Spleen (tissue), 11 donors: ENCODE data around the gene ESD. TPM values are rescaled to one million over a fixed set of nuclear protein-coding genes. Genes with fewer than 3 reads are reported as not detected.
"Not testable (repeated sequence)": the region's sequence is repeated elsewhere in the genome, so short reads cannot be mapped to it uniquely, and the experiment has no call there.

ENCODE experiments used
- DNase-seq: peaks from one replicate; pipeline ENCODE4 v3.0.0-alpha.2; 2020
- H3K27ac ChIP-seq, 8 donors: fragments of 200-600 bp; sonication (generic) in 7 of 8; 1 replicate in 4 of 8; 2 replicates in 4 of 8; pipeline versions ENCODE4 v1.5.0 to v1.8.0; 2016 to 2021; ENCODE audit warnings: inconsistent platforms in 4 of 8, mild to moderate bottlenecking in 4 of 8, moderate library complexity in 1 of 8
- H3K27me3 ChIP-seq, 7 donors: fragments of 200-600 bp; sonication (generic) in 6 of 7; replicated peaks in 1 of 7; 1 replicate in 4 of 7; 2 replicates in 3 of 7; pipeline versions ENCODE4 v1.5.0 to v1.8.0; 2016 to 2021; ENCODE audit warnings: inconsistent platforms in 3 of 7, mild to moderate bottlenecking in 1 of 7
- H3K36me3 ChIP-seq, 6 donors: fragments of 200-600 bp; sonication (generic) in 5 of 6; 1 replicate in 4 of 6; 2 replicates in 2 of 6; pipeline versions ENCODE4 v1.5.0 to v1.8.0; 2016 to 2021; ENCODE audit warnings: inconsistent platforms in 2 of 6
- H3K4me1 ChIP-seq, 6 donors: fragments of 200-600 bp; sonication (generic) in 5 of 6; 1 replicate in 3 of 6; 2 replicates in 3 of 6; pipeline versions ENCODE4 v1.5.0 to v1.8.0; 2016 to 2021; ENCODE audit warnings: inconsistent platforms in 3 of 6
- H3K4me3 ChIP-seq, 8 donors: fragments of 200-600 bp; sonication (generic) in 7 of 8; 1 replicate in 4 of 8; 2 replicates in 4 of 8; pipeline versions ENCODE4 v1.5.0 to v1.8.0; 2016 to 2021; ENCODE audit warnings: inconsistent platforms in 4 of 8, mild to moderate bottlenecking in 4 of 8, moderate library complexity in 2 of 8
- H3K9me3 ChIP-seq, 8 donors: fragments of 200-600 bp; sonication (generic) in 7 of 8; 1 replicate in 4 of 8; 2 replicates in 4 of 8; pipeline versions ENCODE4 v1.5.0 to v1.8.0; 2016 to 2021; ENCODE audit warnings: inconsistent platforms in 4 of 8
- POLR2A ChIP-seq, 3 donors: fragments of 450-650 bp; IDR thresholded peaks; one replicate each; pipeline ENCODE4 v1.5.1; 2017; ENCODE audit warnings: antibody characterized with exemption in 3 of 3, mild to moderate bottlenecking in 1 of 3
- POLR2AphosphoS5 ChIP-seq, 3 donors: sonication (generic); formaldehyde crosslinking; IDR thresholded peaks; one replicate each; pipeline ENCODE4 v1.5.1; 2017; ENCODE audit warnings: antibody characterized with exemption in 3 of 3
- WGBS, 5 donors: extraction: QIAGEN DNeasy Blood & Tissue Kit in 3 of 5; methylation state at CpG; one replicate each; pipeline versions ENCODE4 v1.1.5 to v1.1.7; 2013 to 2018; 5-methylcytosine and 5-hydroxymethylcytosine counted together
- intact Hi-C: fragments of 100-400 bp; cut with DNase I; formaldehyde crosslinking; loops from one replicate; pipeline ENCODE4 v1.15.0; 2023; ENCODE audit warnings: low total_unique reads
- polyA plus RNA-seq, 3 donors: library from polyadenylated mRNA; stranded (reverse); fragments of 200-250 nt; gene quantifications; one replicate each; pipeline ENCODE4 v1.2.1, GENCODE V29; 2013
- total RNA-seq, 7 donors: library from RNA; depleted of rRNA in 3 of 7; stranded (reverse); fragments of >200 nt in 3 of 7; fragmentation: NEBNext Ultra II Directional in 4 of 7; extraction: Animal tissue kit (Norgen Biotek cat#: 25700) in 4 of 7; gene quantifications; one replicate each; pipeline versions ENCODE4 v1.1.0 to v1.2.1, GENCODE V29; 2016 to 2021
- TF ChIP-seq, protein P1 (sequence below), 11 experiments: fragments of 200-600 bp in 7 of 11; fragments of 450-650 bp in 4 of 11; sonication (generic) in 4 of 11; IDR thresholded peaks in 8 of 11; conservative IDR thresholded peaks in 3 of 11; 1 replicate in 7 of 11; 2 replicates in 4 of 11; pipeline versions ENCODE4 v1.4.0 to v1.8.0; 2016 to 2021; ENCODE audit warnings: antibody characterized with exemption in 11 of 11, inconsistent platforms in 4 of 11, mild to moderate bottlenecking in 1 of 11
- donor health status: healthy with polysubstance abuse.
- donor health status: DM: no; HTN: no; CAD: no; lungs with moderate emphysema.
- donor health status: DM: no; HTN: no; CAD: no.
- donor health status: Bipolar disorder and iron deficiency.
- donor health status: healthy.
- donor health status: DM: no; HTN: no; CAD: no.
- donor health status: DM: yes; HTN: yes; CAD: no.

Gene ESD
- total and polyA plus RNA-seq, 10 donors = 52.3 to 85.5 (median 64.8) TPM

DNA sequence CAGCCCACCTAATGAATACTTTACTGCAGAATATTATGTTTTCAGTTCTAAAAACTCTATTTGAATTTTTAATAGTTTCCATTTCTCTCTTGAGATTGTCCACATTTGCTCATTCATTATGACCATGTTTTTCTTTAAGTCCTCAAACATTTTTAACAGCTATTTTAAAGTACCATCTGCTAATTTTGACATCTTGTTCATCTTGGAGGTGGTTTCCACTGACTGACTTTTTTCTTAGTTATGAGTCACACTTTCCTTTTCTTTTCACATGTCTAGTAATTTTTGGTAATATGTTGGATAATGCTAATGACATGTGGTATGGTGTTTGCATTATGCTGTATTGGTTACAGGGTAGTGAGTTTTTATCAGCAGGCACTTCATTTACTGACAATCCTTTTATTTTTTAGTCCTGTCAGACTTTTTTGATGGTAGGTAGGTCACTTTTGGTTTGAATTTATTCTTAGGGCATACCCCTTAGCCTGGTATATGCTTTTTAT is 15.4 kb upstream of the ESD start:
- H3K27ac ChIP-seq = no peak overlapping the region
- H3K27me3 ChIP-seq = peaks cover 0 to 5% (median 0%) of the 10 kb centered on the region in 7 donors
- TF ChIP-seq, protein P1, sequence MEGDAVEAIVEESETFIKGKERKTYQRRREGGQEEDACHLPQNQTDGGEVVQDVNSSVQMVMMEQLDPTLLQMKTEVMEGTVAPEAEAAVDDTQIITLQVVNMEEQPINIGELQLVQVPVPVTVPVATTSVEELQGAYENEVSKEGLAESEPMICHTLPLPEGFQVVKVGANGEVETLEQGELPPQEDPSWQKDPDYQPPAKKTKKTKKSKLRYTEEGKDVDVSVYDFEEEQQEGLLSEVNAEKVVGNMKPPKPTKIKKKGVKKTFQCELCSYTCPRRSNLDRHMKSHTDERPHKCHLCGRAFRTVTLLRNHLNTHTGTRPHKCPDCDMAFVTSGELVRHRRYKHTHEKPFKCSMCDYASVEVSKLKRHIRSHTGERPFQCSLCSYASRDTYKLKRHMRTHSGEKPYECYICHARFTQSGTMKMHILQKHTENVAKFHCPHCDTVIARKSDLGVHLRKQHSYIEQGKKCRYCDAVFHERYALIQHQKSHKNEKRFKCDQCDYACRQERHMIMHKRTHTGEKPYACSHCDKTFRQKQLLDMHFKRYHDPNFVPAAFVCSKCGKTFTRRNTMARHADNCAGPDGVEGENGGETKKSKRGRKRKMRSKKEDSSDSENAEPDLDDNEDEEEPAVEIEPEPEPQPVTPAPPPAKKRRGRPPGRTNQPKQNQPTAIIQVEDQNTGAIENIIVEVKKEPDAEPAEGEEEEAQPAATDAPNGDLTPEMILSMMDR (IDR thresholded peaks at IDR 0.05 in 8 of 11, conservative IDR thresholded peaks at IDR 0.05 in 3 of 11) = no peak
- TF ChIP-seq POLR2AphosphoS5 (IDR thresholded peaks at IDR 0.05) = no peak
- TF ChIP-seq POLR2A (IDR thresholded peaks at IDR 0.05) = no peak
- no peak for DNase-seq
- H3K4me3 ChIP-seq = no peak overlapping the region
- no peaks in the 10 kb centered on the region for H3K4me1 ChIP-seq
- intact Hi-C loops = no loop called here
- no peaks in the 10 kb centered on the region for H3K36me3 ChIP-seq
- H3K9me3 ChIP-seq = peaks cover 0 to 24% (median 19%) of the 10 kb centered on the region in 8 donors

DNA sequence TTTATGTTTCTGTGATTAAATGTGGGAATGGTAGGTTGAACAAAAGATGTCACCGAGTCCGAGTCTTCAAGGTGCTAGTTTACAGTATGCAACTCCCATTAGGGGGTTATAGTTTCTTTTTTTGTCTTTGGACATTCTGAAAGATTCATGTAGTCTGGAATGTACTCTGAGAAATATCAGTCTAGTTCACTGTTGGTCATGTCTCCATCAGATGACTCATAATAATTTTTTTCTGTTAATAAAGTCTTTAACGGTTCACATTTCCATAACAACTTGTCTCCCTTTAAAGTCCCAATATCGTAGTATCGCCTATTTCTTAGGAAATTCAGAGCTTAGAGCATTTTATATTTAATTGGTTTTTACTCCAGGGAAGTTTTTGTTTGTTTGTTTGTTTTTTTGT is 13.5 kb upstream of the ESD start:
- intact Hi-C loops = no loop called here
- Histone ChIP-seq H3K27me3 (peaks cover 0 to 5% (median 0%) of the 10 kb centered on the region in 7 donors), H3K4me3 (no peak overlapping the region), H3K9me3 (peaks cover 0 to 24% (median 19%) of the 10 kb centered on the region in 8 donors), H3K4me1 (no peaks in the 10 kb centered on the region), H3K27ac (no peak overlapping the region), H3K36me3 (no peaks in the 10 kb centered on the region)
- TF ChIP-seq POLR2AphosphoS5 (IDR thresholded peaks at IDR 0.05) = no peak
- TF ChIP-seq POLR2A (IDR thresholded peaks at IDR 0.05) = no peak
- TF ChIP-seq, protein P1 (IDR thresholded peaks at IDR 0.05 in 8 of 11, conservative IDR thresholded peaks at IDR 0.05 in 3 of 11) = no peak
- 88 to 95% (median 93%) methylated on average over 5 of the region's 5 CpGs for WGBS, 5 donors
- DNase-seq = no peak

DNA sequence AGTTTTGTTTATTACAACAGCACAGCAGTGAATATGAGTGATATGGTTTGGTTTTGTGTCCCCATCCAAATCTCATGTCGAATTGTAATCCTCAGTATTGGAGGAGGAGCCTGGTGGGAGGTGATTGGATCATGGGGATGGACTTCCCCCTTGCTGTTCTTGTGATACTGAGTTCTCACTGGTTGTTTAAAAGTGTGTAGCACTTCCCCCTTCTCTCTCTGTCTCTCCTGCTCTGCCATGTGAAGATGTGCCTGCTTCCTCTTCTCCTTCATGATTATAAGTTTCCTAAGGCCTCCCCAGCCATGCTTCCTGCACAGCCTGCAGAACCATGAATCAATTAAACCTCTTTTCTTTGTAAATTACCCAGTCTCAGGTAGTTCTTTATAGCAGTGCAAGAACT is 8.0 kb upstream of the ESD start:
- H3K9me3 ChIP-seq, H3K36me3 ChIP-seq, H3K4me1 ChIP-seq, H3K27ac ChIP-seq, intact Hi-C loops, DNase-seq, H3K27me3 ChIP-seq, H3K4me3 ChIP-seq: not testable (repeated sequence)
- 63 to 100% (median 82%) methylated on average over 1 of the region's 1 CpG for WGBS, 5 donors

DNA sequence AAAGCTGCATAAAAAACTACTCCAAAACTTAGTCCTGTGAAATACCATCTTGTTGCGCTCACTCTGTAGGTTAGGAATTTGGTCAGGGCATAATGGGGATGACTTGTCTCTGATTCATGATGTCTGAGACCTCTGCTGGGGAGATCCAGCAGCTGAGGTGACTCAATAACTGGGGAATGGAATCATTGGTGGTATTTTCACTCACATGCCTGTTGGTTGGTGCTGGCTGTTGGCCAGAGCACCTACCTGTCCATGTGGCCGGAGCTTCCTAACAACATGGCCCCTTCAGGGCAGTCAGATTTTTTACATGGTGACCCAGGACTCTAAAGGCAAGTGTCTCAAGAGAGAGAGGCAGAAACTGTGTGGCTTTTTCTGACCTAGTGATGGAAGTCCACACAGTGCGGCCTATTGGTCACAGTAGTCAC is 7.4 kb upstream of the ESD start:
- Histone ChIP-seq H3K27me3 (peaks cover 0 to under 1% (median 0%) of the 10 kb centered on the region in 7 donors), H3K4me1 (no peaks in the 10 kb centered on the region), H3K27ac (no peak overlapping the region), H3K9me3 (no peaks in the 10 kb centered on the region), H3K4me3 (no peak overlapping the region), H3K36me3 (no peaks in the 10 kb centered on the region)
- TF ChIP-seq, protein P1 (IDR thresholded peaks at IDR 0.05 in 8 of 11, conservative IDR thresholded peaks at IDR 0.05 in 3 of 11) = no peak
- TF ChIP-seq POLR2AphosphoS5 (IDR thresholded peaks at IDR 0.05) = no peak
- no peak for TF ChIP-seq POLR2A (IDR thresholded peaks at IDR 0.05)
- intact Hi-C loops = no loop called here
- WGBS, 5 donors = 91 to 100% (median 97%) methylated on average over 3 of the region's 3 CpGs
- DNase-seq = no peak

DNA sequence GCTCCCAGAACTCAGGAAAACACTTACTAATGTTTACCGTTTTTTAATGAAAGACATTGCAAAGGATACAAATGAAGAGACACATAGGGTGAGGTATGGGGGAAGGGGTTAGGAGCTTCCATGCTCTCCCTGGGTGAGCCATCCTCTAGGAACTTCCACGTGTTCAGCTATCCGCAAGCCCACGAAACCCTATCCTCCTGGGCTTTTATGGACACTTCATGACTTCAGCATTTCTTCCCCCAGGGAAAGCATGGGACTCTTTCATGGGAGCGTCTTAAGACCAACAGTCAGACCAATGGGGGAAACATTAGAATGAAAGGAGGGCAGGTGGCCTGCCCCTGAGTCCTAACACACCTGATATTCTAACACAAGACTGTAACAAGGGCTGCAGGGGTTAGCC is 6.6 kb upstream of the ESD start:
- WGBS, 5 donors = 82 to 92% (median 91%) methylated on average over 5 of the region's 5 CpGs
- H3K36me3 ChIP-seq = no peaks in the 10 kb centered on the region
- intact Hi-C loops = no loop called here

More for the DNA sequence above, 6.6 kb upstream of the ESD start:
- H3K9me3 ChIP-seq = no peaks in the 10 kb centered on the region
- H3K4me3 ChIP-seq = no peak overlapping the region
- no peak overlapping the region for H3K27ac ChIP-seq
- no peak for TF ChIP-seq POLR2A (IDR thresholded peaks at IDR 0.05)
- no peak for TF ChIP-seq POLR2AphosphoS5 (IDR thresholded peaks at IDR 0.05)
- TF ChIP-seq, protein P1 (IDR thresholded peaks at IDR 0.05 in 8 of 11, conservative IDR thresholded peaks at IDR 0.05 in 3 of 11) = no peak
- no peaks in the 10 kb centered on the region for H3K27me3 ChIP-seq
- no peaks in the 10 kb centered on the region for H3K4me1 ChIP-seq
- no peak for DNase-seq
